Testis (tissue), 3 donors: ENCODE results near the gene MISP3. TPM values are rescaled to one million over a fixed set of nuclear protein-coding genes. Genes with fewer than 3 reads are reported as not detected.
A peak's percentile ranks its signal among the peaks of the same experiment; 100 is the strongest.

Experiments used
- DNase-seq: peaks from one replicate; pipeline ENCODE4 v3.0.0-alpha.2; 2019
- H3K27ac ChIP-seq, 2 donors: fragments of 200-600 bp; sonication (generic); one replicate each; pipeline ENCODE4 v1.5.1; 2019
- H3K27me3 ChIP-seq: fragments of 200-600 bp; sonication (generic); one replicate; pipeline ENCODE4 v1.5.1; 2019
- H3K36me3 ChIP-seq: fragments of 200-600 bp; sonication (generic); one replicate; pipeline ENCODE4 v1.5.1; 2017; ENCODE audit warnings: low read depth; ENCODE audit errors: missing control alignments
- H3K4me1 ChIP-seq: fragments of 200-600 bp; sonication (generic); one replicate; pipeline ENCODE4 v1.5.1; 2019
- H3K4me3 ChIP-seq, 2 donors: fragments of 200-600 bp; sonication (generic); one replicate each; pipeline ENCODE4 v1.5.1; 2017 to 2019
- H3K9me3 ChIP-seq: fragments of 200-600 bp; sonication (generic); one replicate; pipeline ENCODE4 v1.5.1; 2017
- POLR2A ChIP-seq: fragments of 450-650 bp; IDR thresholded peaks from one replicate; pipeline ENCODE4 v1.6.1; 2017; ENCODE audit warnings: antibody characterized with exemption, mild to moderate bottlenecking, moderate library complexity
- WGBS, 2 donors: methylation state at CpG; one replicate each; pipeline ENCODE4 v1.1.5; 2018; 5-methylcytosine and 5-hydroxymethylcytosine counted together
- intact Hi-C: fragments of 100-400 bp; cut with DNase I; formaldehyde crosslinking; loops from one replicate; pipeline ENCODE4 v1.15.1; 2023; ENCODE audit warnings: low total_unique reads
- polyA plus RNA-seq: library from polyadenylated mRNA; stranded (reverse); fragments of 350-450 nt; fragmentation: Illumina TruSeq; extraction: RNeasy Lipid Tissue Mini Kit (QIAGEN cat#74804); gene quantifications from one replicate; pipeline ENCODE4 v1.2.3, GENCODE V29; 2014; ENCODE audit warnings: low read depth, low replicate concordance; ENCODE audit not compliant: insufficient read depth
- total RNA-seq, 2 donors: library from RNA; depleted of rRNA; stranded (reverse); fragments of >200 nt; gene quantifications; one replicate each; pipeline ENCODE4 v1.2.3, GENCODE V29; 2016
- TF ChIP-seq, protein P1 (sequence below), 3 experiments: fragments of 450-650 bp in 2 of 3; fragments of 200-600 bp in 1 of 3; sonication (generic) in 1 of 3; IDR thresholded peaks; one replicate each; pipeline ENCODE4 v1.5.1; 2016 to 2019; ENCODE audit warnings: antibody characterized with exemption in 3 of 3, mild to moderate bottlenecking in 2 of 3, moderate library complexity in 1 of 3

MISP3 gene
- total and polyA plus RNA-seq, 3 donors from 2014 or later: 0.76 to 7.2 (median 4.2) TPM

DNA sequence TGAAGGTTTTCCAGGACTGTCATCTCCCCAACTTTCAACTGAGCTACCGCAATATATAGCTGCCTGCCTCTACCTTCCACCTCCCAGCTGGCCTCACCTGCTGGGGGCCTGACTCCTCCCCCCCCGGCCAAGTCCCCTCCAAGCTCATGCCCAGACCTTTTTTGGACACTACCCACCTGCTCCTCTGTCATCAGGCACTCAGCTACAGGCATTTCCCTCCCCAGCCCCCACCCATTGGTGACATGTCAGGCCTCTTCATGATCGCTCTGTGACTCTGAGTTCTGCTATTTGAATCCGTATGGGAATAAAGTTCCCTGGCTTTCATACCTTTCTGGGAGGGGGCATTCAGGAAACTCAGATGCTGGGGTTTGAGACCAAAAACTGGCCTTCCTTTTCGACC lies 43.2 kb downstream of the MISP3 start:
- peaks cover 70% of the 10 kb centered on the region for H3K4me1 ChIP-seq
- H3K27ac ChIP-seq: peak overlapping the region; percentile 89 to 90
- no peak for DNase-seq
- peak overlapping the region in 1 of 2 donors; percentile 92 for H3K4me3 ChIP-seq
- H3K9me3 ChIP-seq: no peaks in the 10 kb centered on the region
- no peaks in the 10 kb centered on the region for H3K36me3 ChIP-seq
- no peak for TF ChIP-seq POLR2A
- TF ChIP-seq, protein P1, sequence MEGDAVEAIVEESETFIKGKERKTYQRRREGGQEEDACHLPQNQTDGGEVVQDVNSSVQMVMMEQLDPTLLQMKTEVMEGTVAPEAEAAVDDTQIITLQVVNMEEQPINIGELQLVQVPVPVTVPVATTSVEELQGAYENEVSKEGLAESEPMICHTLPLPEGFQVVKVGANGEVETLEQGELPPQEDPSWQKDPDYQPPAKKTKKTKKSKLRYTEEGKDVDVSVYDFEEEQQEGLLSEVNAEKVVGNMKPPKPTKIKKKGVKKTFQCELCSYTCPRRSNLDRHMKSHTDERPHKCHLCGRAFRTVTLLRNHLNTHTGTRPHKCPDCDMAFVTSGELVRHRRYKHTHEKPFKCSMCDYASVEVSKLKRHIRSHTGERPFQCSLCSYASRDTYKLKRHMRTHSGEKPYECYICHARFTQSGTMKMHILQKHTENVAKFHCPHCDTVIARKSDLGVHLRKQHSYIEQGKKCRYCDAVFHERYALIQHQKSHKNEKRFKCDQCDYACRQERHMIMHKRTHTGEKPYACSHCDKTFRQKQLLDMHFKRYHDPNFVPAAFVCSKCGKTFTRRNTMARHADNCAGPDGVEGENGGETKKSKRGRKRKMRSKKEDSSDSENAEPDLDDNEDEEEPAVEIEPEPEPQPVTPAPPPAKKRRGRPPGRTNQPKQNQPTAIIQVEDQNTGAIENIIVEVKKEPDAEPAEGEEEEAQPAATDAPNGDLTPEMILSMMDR (IDR thresholded peaks at IDR 0.05): no peak
- 36 to 48% methylated on average over 5 of the region's 5 CpGs for WGBS, 2 donors
- H3K27me3 ChIP-seq: no peaks in the 10 kb centered on the region
- intact Hi-C loops: no loop called here

DNA sequence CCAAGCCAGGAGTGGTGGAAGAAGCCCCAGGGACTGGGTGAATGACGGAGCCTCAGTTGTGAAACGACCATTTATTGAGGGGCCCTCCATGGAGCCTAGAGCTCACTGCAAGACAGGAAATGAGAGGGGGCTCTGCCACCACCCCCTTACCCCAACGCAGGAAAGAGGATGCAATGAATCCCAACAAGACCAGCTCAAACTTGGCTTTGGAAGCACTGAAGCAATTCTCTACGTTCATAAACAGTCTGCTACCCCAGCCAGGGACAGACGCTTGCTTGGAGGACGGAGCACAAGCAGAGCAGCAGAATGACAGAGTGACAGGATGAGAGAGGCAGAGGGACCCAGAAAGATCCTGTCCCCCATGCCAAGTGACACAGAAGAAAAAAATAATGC lies 43.9 kb downstream of the MISP3 start:
- Histone ChIP-seq H3K27me3 (no peaks in the 10 kb centered on the region), H3K36me3 (no peaks in the 10 kb centered on the region), H3K27ac (peak overlapping the region; percentile 89 to 90), H3K4me3 (peak overlapping the region; percentile 77 to 92), H3K9me3 (no peaks in the 10 kb centered on the region), H3K4me1 (peaks cover 67% of the 10 kb centered on the region)
- DNase-seq: no peak
- TF ChIP-seq POLR2A: no peak
- intact Hi-C loops: no loop called here
- WGBS, 2 donors: 6 to 7% methylated on average over 5 to 6 of the region's 6 CpGs

DNA sequence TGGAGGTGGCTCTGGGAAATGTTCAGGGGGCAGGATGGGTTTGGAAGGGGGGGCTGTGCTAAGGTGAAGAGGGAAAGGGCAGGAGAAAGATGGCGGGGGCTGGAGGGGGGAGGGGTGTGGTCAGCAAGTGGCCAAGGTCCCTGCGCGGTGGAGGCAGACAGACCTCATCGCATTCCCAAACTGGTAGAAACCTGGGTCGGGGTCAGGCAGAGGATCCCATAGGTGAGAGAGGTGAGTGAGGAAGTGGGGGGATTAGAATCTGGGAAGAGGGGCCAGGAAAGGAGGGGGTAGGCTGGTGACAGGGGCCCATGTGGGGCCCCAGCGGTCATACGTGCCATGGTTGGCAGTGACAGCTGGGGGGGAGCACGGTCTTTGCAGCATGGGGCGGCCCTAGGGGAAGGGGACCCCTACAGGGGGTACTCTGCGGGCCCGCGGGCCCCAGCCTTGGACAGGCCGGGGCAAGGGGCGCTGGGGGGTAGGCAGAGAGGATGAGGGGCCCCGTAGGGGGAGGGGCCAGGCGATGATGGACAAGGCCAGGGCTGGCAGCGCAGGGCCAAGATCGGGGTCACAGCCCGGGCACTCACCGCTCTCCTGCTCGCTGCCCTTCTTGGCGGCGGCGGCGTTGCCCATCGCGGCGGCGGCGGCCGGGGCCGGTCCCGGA lies 44.5 kb downstream of the MISP3 start:
- Histone ChIP-seq H3K4me3 (peak overlapping the region; percentile 77 to 92), H3K9me3 (no peaks in the 10 kb centered on the region), H3K4me1 (peaks cover 64% of the 10 kb centered on the region), H3K27ac (peak overlapping the region; percentile 89 to 90), H3K36me3 (no peaks in the 10 kb centered on the region), H3K27me3 (no peaks in the 10 kb centered on the region)
- intact Hi-C loops: no loop called here
- TF ChIP-seq, protein P1 (IDR thresholded peaks at IDR 0.05): no peak
- no peak for TF ChIP-seq POLR2A
- WGBS, 2 donors: 0 to 1% methylated on average over 11 to 27 of the region's 33 CpGs
- DNase-seq: peak; percentile 65

DNA sequence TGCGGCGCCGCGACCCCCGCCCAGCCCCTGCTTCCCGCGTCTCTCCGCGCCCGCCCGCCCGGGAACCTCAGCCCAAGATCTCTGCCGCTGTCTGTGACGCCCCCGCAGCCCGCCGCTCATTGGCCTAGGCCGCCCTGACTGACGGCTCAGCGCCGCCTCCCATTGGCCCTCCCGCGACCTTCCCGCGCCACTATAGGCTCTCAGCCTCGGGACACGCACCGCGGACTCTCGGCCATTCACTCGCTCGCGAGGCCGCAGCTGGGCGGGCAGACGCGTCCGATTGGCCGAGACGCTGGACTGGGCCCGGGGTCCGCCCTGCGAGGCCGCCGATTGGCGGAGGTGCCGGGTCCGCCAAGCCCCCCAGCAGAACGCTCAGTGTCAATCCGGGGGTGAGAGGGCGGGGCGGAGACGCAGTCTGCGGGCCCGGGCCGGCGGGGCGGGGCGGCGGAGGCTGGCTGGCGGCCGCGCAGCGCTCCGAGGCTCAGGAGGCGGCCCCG lies 45.1 kb downstream of the MISP3 start, which contains the start of gene PRKACA:
Gene PRKACA (minus strand): TSS at position 95 of the 497 bp plus-strand sequence. CDS start 215 bp downstream, outside the sequence.
- WGBS, 2 donors: 0 to 3% methylated on average over 6 to 16 of the region's 67 CpGs
- no peaks in the 10 kb centered on the region for H3K27me3 ChIP-seq
- intact Hi-C loops: no loop called here
- H3K36me3 ChIP-seq: no peaks in the 10 kb centered on the region
- H3K4me3 ChIP-seq: peak within 1 kb of the TSS; percentile 77 to 92
- H3K27ac ChIP-seq: peak within 1 kb of the TSS; percentile 89 to 96
- H3K9me3 ChIP-seq: no peaks in the 10 kb centered on the region
- peaks cover 57% of the 10 kb centered on the region for H3K4me1 ChIP-seq
- peak; percentile 99 for DNase-seq
- TF ChIP-seq, protein P1 (IDR thresholded peaks at IDR 0.05): no peak
- TF ChIP-seq POLR2A: no peak

DNA sequence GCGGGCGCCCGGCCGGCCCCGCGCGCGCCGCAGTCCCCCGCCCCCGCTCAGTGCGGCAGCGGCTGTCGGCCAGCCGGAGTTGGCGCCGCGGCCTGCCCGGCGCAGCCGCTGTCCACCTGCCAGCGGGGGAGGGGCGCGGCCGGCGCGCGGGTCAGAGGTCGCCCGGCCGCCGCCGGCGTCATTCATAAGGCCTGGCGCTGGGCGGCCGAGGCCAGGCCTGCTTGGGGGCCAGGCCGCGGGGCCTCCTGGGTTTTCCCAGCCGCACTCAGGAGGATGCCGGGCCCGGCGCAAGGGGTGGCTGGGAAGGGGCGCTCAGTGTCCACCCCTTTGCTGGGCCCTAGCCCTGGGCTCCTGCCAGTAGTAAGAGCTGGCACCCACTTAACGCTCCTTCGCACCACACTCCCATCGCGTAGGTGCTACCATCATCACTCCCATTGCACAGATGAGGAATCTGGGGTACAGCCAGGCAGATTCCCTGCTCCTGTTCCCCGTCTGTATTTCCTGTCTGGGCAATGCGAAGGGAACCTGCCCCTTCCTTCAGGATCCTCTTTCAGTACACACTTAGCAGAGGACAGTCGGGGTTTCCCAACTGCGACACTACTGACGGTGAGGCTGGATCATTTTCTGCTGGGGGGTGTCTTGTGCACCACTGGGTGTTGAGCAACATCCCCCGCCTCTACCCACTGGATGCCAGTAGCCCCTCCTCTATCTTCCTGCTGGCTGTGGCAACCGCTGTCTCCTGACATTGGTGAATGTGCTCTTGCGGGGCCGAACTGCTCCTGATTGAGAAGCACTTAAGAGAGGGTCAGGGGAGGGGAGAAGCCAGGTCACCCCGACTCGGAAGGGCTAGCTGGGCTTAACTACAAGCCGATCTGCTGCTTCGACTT lies 45.8 kb downstream of the MISP3 start:
- H3K4me1 ChIP-seq: peaks cover 50% of the 10 kb centered on the region
- intact Hi-C loops: no loop called here
- TF ChIP-seq POLR2A: peak; percentile 7
- TF ChIP-seq, protein P1 (IDR thresholded peaks at IDR 0.05): no peak
- H3K36me3 ChIP-seq: no peaks in the 10 kb centered on the region
- peak overlapping the region; percentile 49 to 58 for H3K4me3 ChIP-seq
- 1 to 2% methylated on average over 17 to 38 of the region's 61 CpGs for WGBS, 2 donors
- no peaks in the 10 kb centered on the region for H3K9me3 ChIP-seq
- DNase-seq: peak; percentile 77
- H3K27me3 ChIP-seq: no peaks in the 10 kb centered on the region
- H3K27ac ChIP-seq: peak overlapping the region; percentile 80 to 96
